Spleen (tissue), 11 donors: ENCODE measurements around the gene TRAF7. TPM values are rescaled to one million over a fixed set of nuclear protein-coding genes. Genes with fewer than 3 reads are reported as not detected.
A peak's percentile ranks its signal among the peaks of the same experiment; 100 is the strongest.
"Not testable (repeated sequence)": the region's sequence is repeated elsewhere in the genome, so short reads cannot be mapped to it uniquely, and the experiment has no call there.

Source experiments
- DNase-seq: peaks from one replicate; pipeline ENCODE4 v3.0.0-alpha.2; 2020
- H3K27ac ChIP-seq, 8 donors: fragments of 200-600 bp; sonication (generic) in 7 of 8; 1 replicate in 4 of 8; 2 replicates in 4 of 8; pipeline versions ENCODE4 v1.5.0 to v1.8.0; 2016 to 2021; ENCODE audit warnings: inconsistent platforms in 4 of 8, mild to moderate bottlenecking in 4 of 8, moderate library complexity in 1 of 8
- H3K27me3 ChIP-seq, 7 donors: fragments of 200-600 bp; sonication (generic) in 6 of 7; replicated peaks in 1 of 7; 1 replicate in 4 of 7; 2 replicates in 3 of 7; pipeline versions ENCODE4 v1.5.0 to v1.8.0; 2016 to 2021; ENCODE audit warnings: inconsistent platforms in 3 of 7, mild to moderate bottlenecking in 1 of 7
- H3K36me3 ChIP-seq, 6 donors: fragments of 200-600 bp; sonication (generic) in 5 of 6; 1 replicate in 4 of 6; 2 replicates in 2 of 6; pipeline versions ENCODE4 v1.5.0 to v1.8.0; 2016 to 2021; ENCODE audit warnings: inconsistent platforms in 2 of 6
- H3K4me1 ChIP-seq, 6 donors: fragments of 200-600 bp; sonication (generic) in 5 of 6; 1 replicate in 3 of 6; 2 replicates in 3 of 6; pipeline versions ENCODE4 v1.5.0 to v1.8.0; 2016 to 2021; ENCODE audit warnings: inconsistent platforms in 3 of 6
- H3K4me3 ChIP-seq, 8 donors: fragments of 200-600 bp; sonication (generic) in 7 of 8; 1 replicate in 4 of 8; 2 replicates in 4 of 8; pipeline versions ENCODE4 v1.5.0 to v1.8.0; 2016 to 2021; ENCODE audit warnings: inconsistent platforms in 4 of 8, mild to moderate bottlenecking in 4 of 8, moderate library complexity in 2 of 8
- H3K9me3 ChIP-seq, 8 donors: fragments of 200-600 bp; sonication (generic) in 7 of 8; 1 replicate in 4 of 8; 2 replicates in 4 of 8; pipeline versions ENCODE4 v1.5.0 to v1.8.0; 2016 to 2021; ENCODE audit warnings: inconsistent platforms in 4 of 8
- POLR2A ChIP-seq, 3 donors: fragments of 450-650 bp; IDR thresholded peaks; one replicate each; pipeline ENCODE4 v1.5.1; 2017; ENCODE audit warnings: antibody characterized with exemption in 3 of 3, mild to moderate bottlenecking in 1 of 3
- POLR2AphosphoS5 ChIP-seq, 3 donors: sonication (generic); formaldehyde crosslinking; IDR thresholded peaks; one replicate each; pipeline ENCODE4 v1.5.1; 2017; ENCODE audit warnings: antibody characterized with exemption in 3 of 3
- WGBS, 5 donors: extraction: QIAGEN DNeasy Blood & Tissue Kit in 3 of 5; methylation state at CpG; one replicate each; pipeline versions ENCODE4 v1.1.5 to v1.1.7; 2013 to 2018; 5-methylcytosine and 5-hydroxymethylcytosine counted together
- intact Hi-C: fragments of 100-400 bp; cut with DNase I; formaldehyde crosslinking; loops from one replicate; pipeline ENCODE4 v1.15.0; 2023; ENCODE audit warnings: low total_unique reads
- polyA plus RNA-seq, 3 donors: library from polyadenylated mRNA; stranded (reverse); fragments of 200-250 nt; gene quantifications; one replicate each; pipeline ENCODE4 v1.2.1, GENCODE V29; 2013
- total RNA-seq, 7 donors: library from RNA; depleted of rRNA in 3 of 7; stranded (reverse); fragments of >200 nt in 3 of 7; fragmentation: NEBNext Ultra II Directional in 4 of 7; extraction: Animal tissue kit (Norgen Biotek cat#: 25700) in 4 of 7; gene quantifications; one replicate each; pipeline versions ENCODE4 v1.1.0 to v1.2.1, GENCODE V29; 2016 to 2021
- TF ChIP-seq, protein P1 (sequence below), 11 experiments: fragments of 200-600 bp in 7 of 11; fragments of 450-650 bp in 4 of 11; sonication (generic) in 4 of 11; IDR thresholded peaks in 8 of 11; conservative IDR thresholded peaks in 3 of 11; 1 replicate in 7 of 11; 2 replicates in 4 of 11; pipeline versions ENCODE4 v1.4.0 to v1.8.0; 2016 to 2021; ENCODE audit warnings: antibody characterized with exemption in 11 of 11, inconsistent platforms in 4 of 11, mild to moderate bottlenecking in 1 of 11
- donor health status: healthy with polysubstance abuse.
- donor health status: DM: no; HTN: no; CAD: no; lungs with moderate emphysema.
- donor health status: DM: no; HTN: no; CAD: no.
- donor health status: Bipolar disorder and iron deficiency.
- donor health status: healthy.
- donor health status: DM: no; HTN: no; CAD: no.
- donor health status: DM: yes; HTN: yes; CAD: no.

Gene TRAF7
- total and polyA plus RNA-seq, 10 donors, result 22.0 to 63.9 (median 44.1) TPM

DNA sequence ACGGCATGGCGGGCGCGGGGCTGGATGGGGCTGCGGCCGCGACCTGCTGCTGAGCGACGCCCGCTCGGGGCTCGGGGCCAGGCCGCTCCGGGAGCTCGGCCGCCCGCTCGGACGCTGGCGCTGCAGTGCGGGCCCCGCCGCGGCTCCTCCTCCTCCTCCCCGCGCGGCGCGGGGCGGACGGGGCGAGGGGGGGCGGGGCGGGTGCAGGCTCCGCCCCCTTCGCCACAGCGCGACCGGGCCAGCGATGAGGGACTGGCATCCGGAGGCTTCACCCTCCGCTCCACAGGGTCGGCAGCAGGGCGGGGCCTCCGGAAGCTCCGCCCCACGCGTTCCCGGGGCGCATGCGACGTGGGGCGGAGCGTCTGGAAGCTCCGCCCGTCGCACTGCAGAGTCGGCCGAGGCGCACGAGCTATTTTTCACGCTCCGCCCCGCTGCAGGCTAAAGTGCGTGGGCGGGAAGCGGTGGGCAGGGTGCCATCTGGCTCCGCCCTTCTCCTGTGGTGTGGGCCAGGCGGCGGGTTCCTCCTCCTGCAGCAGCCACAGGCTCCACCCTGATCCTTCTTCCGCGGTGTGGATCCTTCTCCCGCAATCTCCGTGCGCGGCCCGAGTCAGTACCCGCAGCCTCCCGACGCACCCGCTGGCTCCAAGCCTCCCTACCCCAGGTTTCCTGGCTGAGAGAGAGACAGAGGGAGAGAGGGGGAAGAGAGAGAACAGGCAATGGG, 19.7 kb upstream of the TRAF7 start, which contains the start of gene PKD1:
PKD1 (minus strand) TSS at position 129 of the 721 bp plus-strand sequence. CDS start 209 bp downstream, outside the sequence.
- H3K36me3 ChIP-seq, H3K27me3 ChIP-seq, H3K9me3 ChIP-seq, intact Hi-C loops: not testable (repeated sequence)
- DNase-seq, result peak; percentile 99
- H3K27ac ChIP-seq, result peak within 1 kb of the TSS; percentile 63 to 87 (median 76)
- H3K4me3 ChIP-seq, result peak within 1 kb of the TSS; percentile 31 to 69 (median 44)
- WGBS, 5 donors, result 0 to 1% (median 0%) methylated on average over 7 to 73 of the region's 81 CpGs
- H3K4me1 ChIP-seq, result peaks cover 9 to 35% (median 18%) of the 10 kb centered on the region in 6 donors
- TF ChIP-seq, protein P1, sequence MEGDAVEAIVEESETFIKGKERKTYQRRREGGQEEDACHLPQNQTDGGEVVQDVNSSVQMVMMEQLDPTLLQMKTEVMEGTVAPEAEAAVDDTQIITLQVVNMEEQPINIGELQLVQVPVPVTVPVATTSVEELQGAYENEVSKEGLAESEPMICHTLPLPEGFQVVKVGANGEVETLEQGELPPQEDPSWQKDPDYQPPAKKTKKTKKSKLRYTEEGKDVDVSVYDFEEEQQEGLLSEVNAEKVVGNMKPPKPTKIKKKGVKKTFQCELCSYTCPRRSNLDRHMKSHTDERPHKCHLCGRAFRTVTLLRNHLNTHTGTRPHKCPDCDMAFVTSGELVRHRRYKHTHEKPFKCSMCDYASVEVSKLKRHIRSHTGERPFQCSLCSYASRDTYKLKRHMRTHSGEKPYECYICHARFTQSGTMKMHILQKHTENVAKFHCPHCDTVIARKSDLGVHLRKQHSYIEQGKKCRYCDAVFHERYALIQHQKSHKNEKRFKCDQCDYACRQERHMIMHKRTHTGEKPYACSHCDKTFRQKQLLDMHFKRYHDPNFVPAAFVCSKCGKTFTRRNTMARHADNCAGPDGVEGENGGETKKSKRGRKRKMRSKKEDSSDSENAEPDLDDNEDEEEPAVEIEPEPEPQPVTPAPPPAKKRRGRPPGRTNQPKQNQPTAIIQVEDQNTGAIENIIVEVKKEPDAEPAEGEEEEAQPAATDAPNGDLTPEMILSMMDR (IDR thresholded peaks at IDR 0.05 in 8 of 11, conservative IDR thresholded peaks at IDR 0.05 in 3 of 11), result peak in 2 of 11 experiments; percentile 8 to 32
- TF ChIP-seq POLR2AphosphoS5 (IDR thresholded peaks at IDR 0.05), result peak; percentile 74 to 89 (median 82)

DNA sequence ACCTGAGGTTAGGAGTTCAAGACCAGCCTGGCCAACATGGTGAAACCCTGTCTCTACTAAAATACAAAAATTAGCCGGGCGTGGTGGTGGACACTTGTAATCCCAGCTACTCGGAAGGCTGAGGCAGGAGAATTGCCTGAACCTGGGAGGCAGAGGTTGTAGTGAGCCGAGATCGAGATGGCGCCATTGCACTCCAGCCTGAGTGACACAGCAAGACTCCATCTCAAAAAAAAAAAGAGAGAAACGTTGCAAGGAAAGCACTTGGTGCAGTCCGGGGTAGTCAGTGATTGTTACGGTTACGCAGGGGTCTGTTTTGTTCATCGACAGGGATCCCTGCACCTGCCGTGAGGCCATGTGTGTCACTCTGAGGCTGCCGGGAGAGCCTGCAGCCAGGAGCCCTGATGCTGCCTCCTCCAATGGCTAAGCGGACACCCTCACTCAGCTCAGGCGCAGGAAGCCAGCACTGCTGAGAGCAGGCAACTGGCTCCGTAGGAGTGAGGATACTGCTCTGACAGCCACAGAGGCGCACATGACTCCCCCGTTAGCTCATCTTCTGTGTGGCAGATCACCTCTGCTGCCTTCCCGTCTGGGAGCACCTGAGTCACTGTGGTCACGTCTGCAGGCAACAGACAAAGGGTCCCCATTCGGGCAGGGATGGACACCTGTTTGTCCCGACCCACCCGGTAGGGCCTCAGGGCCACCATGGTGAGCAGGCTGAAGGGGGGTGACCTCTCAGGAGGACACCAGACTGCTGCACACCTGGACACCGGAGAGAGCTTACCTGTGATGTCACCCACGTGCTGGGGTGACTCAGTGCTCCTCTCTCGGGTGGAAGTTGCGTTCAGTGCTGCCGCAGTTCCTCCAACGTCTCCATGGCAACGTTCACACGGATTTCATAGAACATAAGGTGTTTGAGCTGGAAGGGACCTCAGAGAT, 12.4 kb upstream of the TRAF7 start:
- intact Hi-C loops, result no loop called here
- no peaks in the 10 kb centered on the region for H3K36me3 ChIP-seq
- TF ChIP-seq POLR2AphosphoS5 (IDR thresholded peaks at IDR 0.05), result no peak
- H3K4me3 ChIP-seq, result no peak overlapping the region
- H3K27ac ChIP-seq, result no peak overlapping the region
- DNase-seq, result peak; percentile 70
- peaks cover 0 to 6% (median 0%) of the 10 kb centered on the region in 7 donors for H3K27me3 ChIP-seq
- peaks cover 10 to 24% (median 21%) of the 10 kb centered on the region in 6 donors for H3K4me1 ChIP-seq
- WGBS, 5 donors, result 75 to 86% (median 77%) methylated on average over 25 to 31 of the region's 31 CpGs
- no peaks in the 10 kb centered on the region for H3K9me3 ChIP-seq

DNA sequence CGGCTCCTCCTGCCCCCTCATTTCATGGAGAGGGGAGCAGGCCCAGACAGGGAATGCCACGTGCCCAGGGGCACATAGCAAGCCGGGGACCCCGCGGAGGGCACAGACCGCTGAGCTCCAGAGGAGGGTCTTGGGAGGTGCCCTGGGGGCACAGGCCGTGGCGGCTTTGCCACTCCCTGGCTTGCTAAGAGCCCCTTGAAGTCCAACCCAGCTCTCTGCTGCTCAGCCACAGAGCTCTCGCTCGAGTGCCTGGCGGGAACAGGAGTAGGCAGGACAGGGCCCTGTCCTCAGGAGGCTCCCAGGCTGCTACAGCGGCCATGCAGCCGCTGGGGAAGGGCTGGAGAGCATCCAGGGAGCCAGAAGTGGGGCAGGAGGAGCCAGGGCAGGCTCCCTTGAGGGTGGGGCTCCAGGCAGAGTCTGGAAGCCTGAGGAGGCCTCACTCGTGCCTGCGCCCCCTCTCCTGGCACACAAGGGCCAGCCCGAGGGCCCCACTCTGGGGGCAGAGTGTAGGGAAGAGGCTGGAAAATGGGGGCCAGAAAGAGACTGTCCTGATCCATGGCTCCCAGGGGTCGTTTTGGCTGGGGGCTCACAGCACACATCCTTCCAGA, 11.6 kb upstream of the TRAF7 start:
- no peak for TF ChIP-seq POLR2AphosphoS5 (IDR thresholded peaks at IDR 0.05)
- TF ChIP-seq, protein P1 (IDR thresholded peaks at IDR 0.05 in 8 of 11, conservative IDR thresholded peaks at IDR 0.05 in 3 of 11), result no peak
- no peak for TF ChIP-seq POLR2A (IDR thresholded peaks at IDR 0.05)
- H3K4me1 ChIP-seq, result peaks cover 15 to 31% (median 27%) of the 10 kb centered on the region in 6 donors
- WGBS, 5 donors, result 80 to 89% (median 87%) methylated on average over 17 of the region's 17 CpGs
- DNase-seq, result peak; percentile 71
- H3K27me3 ChIP-seq, result peaks cover 0 to 12% (median 0%) of the 10 kb centered on the region in 7 donors
- no peak overlapping the region for H3K27ac ChIP-seq
- intact Hi-C loops, result no loop called here
- H3K4me3 ChIP-seq, result no peak overlapping the region
- H3K9me3 ChIP-seq, result no peaks in the 10 kb centered on the region
- no peaks in the 10 kb centered on the region for H3K36me3 ChIP-seq

DNA sequence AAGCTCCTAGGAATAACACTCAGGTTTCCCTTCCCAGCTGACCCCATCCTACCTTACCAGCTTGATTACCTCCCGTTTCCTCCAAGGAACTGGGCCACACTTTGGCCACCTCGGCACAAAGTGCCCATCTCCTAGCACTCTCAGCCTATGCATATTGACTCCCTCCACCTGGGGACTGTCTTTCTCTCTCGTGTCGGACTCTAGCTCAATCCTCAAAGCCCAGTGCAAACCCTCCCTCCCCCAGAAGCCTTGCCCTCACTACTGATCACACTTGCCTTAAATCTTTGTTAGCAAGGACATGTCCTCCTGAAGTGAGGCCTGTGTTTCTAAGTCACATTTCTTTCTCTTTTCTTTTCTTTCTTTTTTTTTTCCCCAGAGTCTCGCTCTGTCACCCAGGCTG, 9.7 kb upstream of the TRAF7 start:
- DNase-seq, result no peak
- TF ChIP-seq POLR2A (IDR thresholded peaks at IDR 0.05) (no peak), POLR2AphosphoS5 (IDR thresholded peaks at IDR 0.05) (no peak)
- TF ChIP-seq, protein P1 (IDR thresholded peaks at IDR 0.05 in 8 of 11, conservative IDR thresholded peaks at IDR 0.05 in 3 of 11), result no peak

More for the DNA sequence above, 9.7 kb upstream of the TRAF7 start:
- intact Hi-C loops, result no loop called here
- H3K36me3 ChIP-seq, result peaks cover 0 to 2% (median 0%) of the 10 kb centered on the region in 6 donors
- H3K9me3 ChIP-seq, result no peaks in the 10 kb centered on the region
- H3K27me3 ChIP-seq, result peaks cover 0 to 21% (median 0%) of the 10 kb centered on the region in 7 donors
- no peak overlapping the region for H3K4me3 ChIP-seq
- 85 to 95% (median 89%) methylated on average over 5 of the region's 5 CpGs for WGBS, 5 donors
- peaks cover 15 to 38% (median 34%) of the 10 kb centered on the region in 6 donors for H3K4me1 ChIP-seq
- H3K27ac ChIP-seq, result no peak overlapping the region
